Measurements from ENCODE around the gene SDHB.

- TF ChIP-seq TCF7L2 (IDR thresholded peaks at IDR 0.05; ENCODE audit: low read depth, low read length) = no peak
- no peak for TF ChIP-seq ZNF347 (CRISPR knock-in tag; IDR thresholded peaks at IDR 0.05; ENCODE audit: low read depth)
- TF ChIP-seq POLR2A (conservative IDR thresholded peaks at IDR 0.05) = no peak
- TF ChIP-seq, protein P1, sequence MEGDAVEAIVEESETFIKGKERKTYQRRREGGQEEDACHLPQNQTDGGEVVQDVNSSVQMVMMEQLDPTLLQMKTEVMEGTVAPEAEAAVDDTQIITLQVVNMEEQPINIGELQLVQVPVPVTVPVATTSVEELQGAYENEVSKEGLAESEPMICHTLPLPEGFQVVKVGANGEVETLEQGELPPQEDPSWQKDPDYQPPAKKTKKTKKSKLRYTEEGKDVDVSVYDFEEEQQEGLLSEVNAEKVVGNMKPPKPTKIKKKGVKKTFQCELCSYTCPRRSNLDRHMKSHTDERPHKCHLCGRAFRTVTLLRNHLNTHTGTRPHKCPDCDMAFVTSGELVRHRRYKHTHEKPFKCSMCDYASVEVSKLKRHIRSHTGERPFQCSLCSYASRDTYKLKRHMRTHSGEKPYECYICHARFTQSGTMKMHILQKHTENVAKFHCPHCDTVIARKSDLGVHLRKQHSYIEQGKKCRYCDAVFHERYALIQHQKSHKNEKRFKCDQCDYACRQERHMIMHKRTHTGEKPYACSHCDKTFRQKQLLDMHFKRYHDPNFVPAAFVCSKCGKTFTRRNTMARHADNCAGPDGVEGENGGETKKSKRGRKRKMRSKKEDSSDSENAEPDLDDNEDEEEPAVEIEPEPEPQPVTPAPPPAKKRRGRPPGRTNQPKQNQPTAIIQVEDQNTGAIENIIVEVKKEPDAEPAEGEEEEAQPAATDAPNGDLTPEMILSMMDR (IDR thresholded peaks at IDR 0.05 in 2 of 3, conservative IDR thresholded peaks at IDR 0.05 in 1 of 3; ENCODE audit: insufficient read depth in 2 of 3, low read depth in 1 of 3, low read length in 3 of 3) = no peak
- TF ChIP-seq KHSRP (IDR thresholded peaks at IDR 0.05) = no peak
- no peak for TF ChIP-seq MAFK (IDR thresholded peaks at IDR 0.05; ENCODE audit: low read length)
- TF ChIP-seq ZNF311 (CRISPR knock-in tag; IDR thresholded peaks at IDR 0.05) = no peak
- no peak for TF ChIP-seq ZBTB8A (IDR thresholded peaks at IDR 0.05; ENCODE audit: partially characterized antibody)
- no peak for TF ChIP-seq NUFIP1 (IDR thresholded peaks at IDR 0.05; ENCODE audit: partially characterized antibody)
Measured at GRCh38 chr1:17055801-17056200, 2.0 kb upstream of the SDHB start.
